HEK293 (cell line): ENCODE measurements around the gene PALMD.

Source experiments
- PATZ1 ChIP-seq: fragments of 450-650 bp; formaldehyde crosslinking; IDR thresholded peaks from 2 replicates; pipeline ENCODE4 v1.5.1; 2016; ENCODE audit warnings: missing biosample characterization, missing genetic modification characterization
- RBAK ChIP-seq: fragments of 450-650 bp; formaldehyde crosslinking; IDR thresholded peaks from 2 replicates; pipeline ENCODE4 v1.5.1; 2016; ENCODE audit warnings: missing biosample characterization, missing genetic modification characterization
- TRIM28 ChIP-seq: IDR thresholded peaks from 2 replicates; pipeline ENCODE4 v1.6.1; 2011; ENCODE audit warnings: low read length, control low read depth, borderline replicate concordance
- WT1 ChIP-seq: fragments of 450-650 bp; formaldehyde crosslinking; IDR thresholded peaks from 2 replicates; pipeline ENCODE4 v1.5.1; 2016; ENCODE audit warnings: missing biosample characterization, missing genetic modification characterization
- ZNF121 ChIP-seq: fragments of 450-650 bp; formaldehyde crosslinking; IDR thresholded peaks from 2 replicates; pipeline ENCODE4 v1.5.1; 2016; ENCODE audit warnings: missing biosample characterization, missing genetic modification characterization
- ZNF266 ChIP-seq: fragments of 450-650 bp; formaldehyde crosslinking; IDR thresholded peaks from 2 replicates; pipeline ENCODE4 v1.5.1; 2016; ENCODE audit warnings: missing biosample characterization, missing genetic modification characterization, low read depth
- ZNF600 ChIP-seq: fragments of 450-650 bp; formaldehyde crosslinking; IDR thresholded peaks from 2 replicates; pipeline ENCODE4 v1.5.1; 2016; ENCODE audit warnings: missing biosample characterization, missing genetic modification characterization
- ZNF639 ChIP-seq: fragments of 450-650 bp; formaldehyde crosslinking; IDR thresholded peaks from 2 replicates; pipeline ENCODE4 v1.5.1; 2016; ENCODE audit warnings: missing biosample characterization, missing genetic modification characterization
- ZNF654 ChIP-seq: fragments of 450-650 bp; formaldehyde crosslinking; IDR thresholded peaks from 2 replicates; pipeline ENCODE4 v1.5.1; 2016; ENCODE audit warnings: low read depth, missing biosample characterization, missing genetic modification characterization
- ZNF670 ChIP-seq: fragments of 450-650 bp; formaldehyde crosslinking; IDR thresholded peaks from 2 replicates; pipeline ENCODE4 v1.5.1; 2016; ENCODE audit warnings: missing biosample characterization, missing genetic modification characterization, low read depth
- TF ChIP-seq, protein P1 (sequence below): fragments of 450-650 bp; formaldehyde crosslinking; IDR thresholded peaks from 2 replicates; pipeline ENCODE4 v1.5.1; 2016; ENCODE audit warnings: missing biosample characterization, missing genetic modification characterization
- TF ChIP-seq, protein P2 (sequence below): fragments of 450-650 bp; formaldehyde crosslinking; IDR thresholded peaks from 2 replicates; pipeline ENCODE4 v1.5.1; 2016; ENCODE audit warnings: missing biosample characterization, missing genetic modification characterization

PALMD gene

DNA sequence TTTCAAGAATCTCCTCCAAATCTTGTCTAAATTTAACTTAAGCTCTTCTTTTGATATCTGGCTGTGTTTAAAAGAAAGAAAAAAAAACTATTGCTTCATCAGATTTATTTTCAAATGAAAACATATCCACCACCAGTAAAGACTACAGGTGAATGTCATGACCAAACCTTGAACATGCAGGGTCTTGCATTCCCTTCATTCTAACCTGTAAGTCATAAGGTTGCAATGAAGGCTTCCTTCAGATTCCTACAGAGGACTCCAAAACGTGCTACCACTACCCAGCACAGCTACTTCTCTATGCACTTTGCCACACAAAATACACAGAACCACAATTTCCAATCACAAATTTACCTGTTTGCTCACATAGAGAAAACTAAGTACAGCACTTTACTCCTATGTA lies 94.2 kb downstream of the PALMD start (continued):
- TF ChIP-seq PATZ1 (tag by site-specific recombination) = no peak
- TF ChIP-seq, protein P1, sequence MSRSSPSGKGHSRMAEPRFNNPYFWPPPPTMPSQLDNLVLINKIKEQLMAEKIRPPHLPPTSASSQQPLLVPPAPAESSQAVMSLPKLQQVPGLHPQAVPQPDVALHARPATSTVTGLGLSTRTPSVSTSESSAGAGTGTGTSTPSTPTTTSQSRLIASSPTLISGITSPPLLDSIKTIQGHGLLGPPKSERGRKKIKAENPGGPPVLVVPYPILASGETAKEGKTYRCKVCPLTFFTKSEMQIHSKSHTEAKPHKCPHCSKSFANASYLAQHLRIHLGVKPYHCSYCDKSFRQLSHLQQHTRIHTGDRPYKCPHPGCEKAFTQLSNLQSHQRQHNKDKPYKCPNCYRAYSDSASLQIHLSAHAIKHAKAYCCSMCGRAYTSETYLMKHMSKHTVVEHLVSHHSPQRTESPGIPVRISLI (tag by site-specific recombination) = no peak
- no peak for TF ChIP-seq ZNF670 (tag by site-specific recombination)
- no peak for TF ChIP-seq ZNF266
- no peak for TF ChIP-seq WT1 (tag by site-specific recombination)
- TF ChIP-seq TRIM28 = no peak
- no peak for TF ChIP-seq ZNF600 (tag by site-specific recombination)
- no peak for TF ChIP-seq ZNF639 (tag by site-specific recombination)
- TF ChIP-seq RBAK = no peak
- TF ChIP-seq ZNF121 (tag by site-specific recombination) = no peak
- no peak for TF ChIP-seq ZNF654
- TF ChIP-seq, protein P2, sequence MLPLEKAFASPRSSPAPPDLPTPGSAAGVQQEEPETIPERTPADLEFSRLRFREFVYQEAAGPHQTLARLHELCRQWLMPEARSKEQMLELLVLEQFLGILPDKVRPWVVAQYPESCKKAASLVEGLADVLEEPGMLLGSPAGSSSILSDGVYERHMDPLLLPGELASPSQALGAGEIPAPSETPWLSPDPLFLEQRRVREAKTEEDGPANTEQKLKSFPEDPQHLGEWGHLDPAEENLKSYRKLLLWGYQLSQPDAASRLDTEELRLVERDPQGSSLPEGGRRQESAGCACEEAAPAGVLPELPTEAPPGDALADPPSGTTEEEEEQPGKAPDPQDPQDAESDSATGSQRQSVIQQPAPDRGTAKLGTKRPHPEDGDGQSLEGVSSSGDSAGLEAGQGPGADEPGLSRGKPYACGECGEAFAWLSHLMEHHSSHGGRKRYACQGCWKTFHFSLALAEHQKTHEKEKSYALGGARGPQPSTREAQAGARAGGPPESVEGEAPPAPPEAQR (tag by site-specific recombination) = no peak
- TF ChIP-seq, all 188 proteins: peak for 0
